NB4 (cell line): ENCODE results near the gene ZNF433.
"Not testable (repeated sequence)": the region's sequence is repeated elsewhere in the genome, so short reads cannot be mapped to it uniquely, and the experiment has no call there.

Experiments used
- DNase-seq: peaks from one replicate; pipeline ENCODE4 v3.0.0; 2010; ENCODE audit warnings: low read depth
- H3K4me3 ChIP-seq: one replicate; pipeline ENCODE4 v1.5.1; 2011; ENCODE audit warnings: mild to moderate bottlenecking, low read depth, low read length, moderate library complexity
- CTCF ChIP-seq: IDR thresholded peaks from one replicate; pipeline ENCODE4 v1.5.1; 2012; ENCODE audit warnings: low read depth, low read length
- MAX ChIP-seq: IDR thresholded peaks from 2 replicates; pipeline ENCODE4 v1.6.1; 2011; ENCODE audit warnings: low read depth, low read length
- MYC ChIP-seq: IDR thresholded peaks from 2 replicates; pipeline ENCODE4 v1.6.1; 2011; ENCODE audit warnings: low read depth, low read length
- POLR2A ChIP-seq: IDR thresholded peaks from 2 replicates; pipeline ENCODE4 v1.6.1; 2011; ENCODE audit warnings: mild to moderate bottlenecking; ENCODE audit not compliant: insufficient read length; ENCODE audit errors: extremely low read depth

Gene ZNF433

GRCh38 chr19:12035220-12036172, at the start of gene ZNF433:
ZNF433 (minus strand) TSS chr19:12035679; CDS start chr19:12035539, 140 bp downstream.
- no peak within 1 kb of the TSS for H3K4me3 ChIP-seq
- no peak for DNase-seq
- TF ChIP-seq POLR2A (no peak), CTCF (no peak), MYC (no peak), MAX (no peak)

- H3K4me3 ChIP-seq, DNase-seq: not testable (repeated sequence)
These were observed 47.9 kb upstream of the ZNF433 start for GRCh38 chr19:12083336-12083735.

DNA sequence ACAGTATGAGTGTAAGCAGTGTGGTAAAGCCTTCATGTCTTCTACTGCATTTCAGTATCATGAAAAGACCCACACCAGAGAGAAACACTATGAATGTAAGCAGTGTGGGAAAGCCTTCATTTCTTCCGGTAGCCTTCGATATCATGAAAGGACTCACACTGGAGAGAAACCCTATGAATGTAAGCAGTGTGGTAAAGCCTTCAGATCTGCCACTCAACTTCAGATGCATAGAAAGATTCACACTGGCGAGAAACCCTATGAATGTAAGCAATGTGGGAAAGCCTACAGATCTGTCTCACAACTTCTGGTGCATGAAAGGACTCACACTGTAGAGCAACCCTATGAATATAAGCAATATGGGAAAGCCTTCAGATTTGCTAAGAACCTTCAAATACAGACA, 41.9 kb upstream of the ZNF433 start:
- H3K4me3 ChIP-seq, result no peak overlapping the region
- TF ChIP-seq MYC, result no peak
- no peak for TF ChIP-seq MAX
- no peak for TF ChIP-seq POLR2A
- no peak for TF ChIP-seq CTCF
- no peak for DNase-seq

DNA sequence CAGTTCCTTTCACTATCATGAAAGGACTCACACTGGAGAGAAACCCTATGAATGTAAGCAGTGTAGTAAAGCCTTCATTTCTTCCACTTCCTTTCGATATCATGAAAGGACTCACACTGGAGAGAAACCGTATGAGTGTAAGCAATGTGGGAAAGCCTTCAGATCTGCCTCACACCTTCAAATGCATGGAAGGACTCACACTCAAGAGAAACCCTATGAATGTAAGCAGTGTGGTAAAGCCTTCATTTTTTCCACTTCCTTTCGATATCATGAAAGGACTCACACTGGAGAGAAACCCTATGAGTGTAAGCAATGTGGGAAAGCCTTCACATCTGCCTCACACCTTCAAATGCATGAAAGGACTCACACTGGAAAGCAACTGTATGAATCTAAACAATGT, 40.9 kb upstream of the ZNF433 start:
- H3K4me3 ChIP-seq, DNase-seq: not testable (repeated sequence)

- no peak overlapping the region for H3K4me3 ChIP-seq
- no peak for DNase-seq
- TF ChIP-seq CTCF (no peak), MYC (no peak), POLR2A (no peak)
These were observed 40.2 kb upstream of the ZNF433 start for GRCh38 chr19:12075538-12076139.

DNA sequence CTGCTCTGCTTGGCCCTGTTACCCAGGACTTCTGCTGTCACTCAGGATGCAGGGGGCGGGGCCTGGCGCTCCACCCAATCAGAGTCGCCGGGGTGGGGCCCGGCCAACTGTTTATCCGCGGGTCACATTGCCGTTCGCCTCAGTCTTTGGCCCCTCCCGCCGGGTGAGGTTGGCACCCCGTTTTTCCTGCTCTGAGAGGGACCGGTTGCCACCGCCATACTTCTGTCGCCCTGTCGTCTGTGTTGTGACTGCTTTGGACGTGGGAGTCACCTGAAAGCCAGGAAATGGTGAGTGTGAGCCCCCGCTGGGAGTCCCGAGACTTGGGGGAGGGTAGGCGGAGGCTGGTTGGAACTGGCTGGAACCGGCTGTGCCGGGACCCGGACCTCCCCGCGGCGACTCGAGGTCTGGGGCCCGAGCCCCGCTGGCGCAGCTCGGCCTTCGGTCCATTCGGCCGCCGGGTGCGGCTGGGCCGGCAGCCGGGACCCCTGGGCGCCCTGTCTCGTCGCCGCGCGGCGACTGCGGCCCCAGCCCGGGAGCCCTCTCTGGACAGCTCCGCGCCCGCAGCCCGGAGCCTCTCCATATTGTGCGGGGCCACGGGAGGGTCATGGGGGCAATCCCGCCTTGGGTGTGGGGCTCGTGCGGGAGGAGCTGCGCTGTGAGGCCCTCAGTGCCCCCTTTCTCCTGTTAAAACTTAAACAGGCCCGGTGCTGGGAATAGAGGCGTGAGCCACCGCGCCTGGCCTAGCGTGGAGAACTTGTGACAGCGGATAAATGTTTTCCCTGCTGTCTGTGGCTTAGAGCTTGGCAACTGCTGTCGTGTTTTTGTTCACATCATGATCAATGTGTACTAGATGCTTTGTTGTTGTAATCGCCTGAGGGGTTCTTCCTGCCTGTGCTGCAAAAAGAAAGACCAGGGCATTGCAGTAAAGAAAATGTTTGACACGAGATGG, 29.4 kb upstream of the ZNF433 start, which contains the start of gene ZNF844:
Gene ZNF844, plus strand, starts transcription at position 142 of the 949 bp plus-strand sequence. Its CDS starts 143 bp downstream, at position 285.
- peak; percentile 78 for DNase-seq
- no peak for TF ChIP-seq MAX
- no peak for TF ChIP-seq MYC
- TF ChIP-seq CTCF, result no peak
- TF ChIP-seq POLR2A, result no peak
- H3K4me3 ChIP-seq, result peak within 1 kb of the TSS; percentile 63
